ENCODE results near the gene NCKAP5. TPM values are rescaled to one million over a fixed set of nuclear protein-coding genes. Genes with fewer than 3 reads are reported as not detected.

The NCKAP5 gene
- total RNA-seq, 1 donor from 2014 or later, result 0.46 TPM

- no peak overlapping the region for H3K27ac Mint-ChIP-seq (ENCODE audit: unreplicated experiment)
- H3K9me3 Mint-ChIP-seq (ENCODE audit: unreplicated experiment), result no peaks in the 10 kb centered on the region
Measured at GRCh38 chr2:133484784-133485183, 83.5 kb downstream of the NCKAP5 start.

GRCh38 chr2:133484106-133484505, 84.2 kb downstream of the NCKAP5 start:
- Mint-ChIP-seq H3K27ac (ENCODE audit: unreplicated experiment) (no peak overlapping the region), H3K4me3 (ENCODE audit: unreplicated experiment) (no peak overlapping the region), H3K9me3 (ENCODE audit: unreplicated experiment) (no peaks in the 10 kb centered on the region), H3K36me3 (ENCODE audit: unreplicated experiment) (no peaks in the 10 kb centered on the region), H3K27me3 (ENCODE audit: unreplicated experiment) (peaks cover 1% of the 10 kb centered on the region), H3K4me1 (ENCODE audit: unreplicated experiment) (peaks cover 4% of the 10 kb centered on the region)
- DNase-seq (ENCODE audit: extremely low spot score, unreplicated experiment), result no peak
- no peak for TF ChIP-seq CTCF (IDR thresholded peaks at IDR 0.05)

More at GRCh38 chr2:133484784-133485183, 83.5 kb downstream of the NCKAP5 start:
- no peaks in the 10 kb centered on the region for H3K36me3 Mint-ChIP-seq (ENCODE audit: unreplicated experiment)
- peaks cover 4% of the 10 kb centered on the region for H3K27me3 Mint-ChIP-seq (ENCODE audit: unreplicated experiment)
- DNase-seq (ENCODE audit: extremely low spot score, unreplicated experiment), result no peak
- no peak for TF ChIP-seq CTCF (IDR thresholded peaks at IDR 0.05)
- H3K4me3 Mint-ChIP-seq (ENCODE audit: unreplicated experiment), result no peak overlapping the region
- peaks cover 4% of the 10 kb centered on the region for H3K4me1 Mint-ChIP-seq (ENCODE audit: unreplicated experiment)

- TF ChIP-seq CTCF (IDR thresholded peaks at IDR 0.05), result no peak
- no peak for DNase-seq (ENCODE audit: extremely low spot score, unreplicated experiment)
- Mint-ChIP-seq H3K27ac (ENCODE audit: unreplicated experiment) (no peak overlapping the region), H3K4me1 (ENCODE audit: unreplicated experiment) (peaks cover 4% of the 10 kb centered on the region), H3K9me3 (ENCODE audit: unreplicated experiment) (no peaks in the 10 kb centered on the region), H3K4me3 (ENCODE audit: unreplicated experiment) (no peak overlapping the region), H3K27me3 (ENCODE audit: unreplicated experiment) (peaks cover 2% of the 10 kb centered on the region), H3K36me3 (ENCODE audit: unreplicated experiment) (no peaks in the 10 kb centered on the region)
Measured at GRCh38 chr2:133483181-133483580, 85.1 kb downstream of the NCKAP5 start.

- Mint-ChIP-seq H3K4me1 (ENCODE audit: unreplicated experiment) (no peaks in the 10 kb centered on the region), H3K27me3 (ENCODE audit: unreplicated experiment) (peaks cover 4% of the 10 kb centered on the region), H3K36me3 (ENCODE audit: unreplicated experiment) (no peaks in the 10 kb centered on the region), H3K27ac (ENCODE audit: unreplicated experiment) (no peak overlapping the region), H3K9me3 (ENCODE audit: unreplicated experiment) (no peaks in the 10 kb centered on the region), H3K4me3 (ENCODE audit: unreplicated experiment) (no peak overlapping the region)
- no peak for DNase-seq (ENCODE audit: extremely low spot score, unreplicated experiment)
- TF ChIP-seq CTCF (IDR thresholded peaks at IDR 0.05), result no peak
Measured at GRCh38 chr2:133480707-133481429, 87.4 kb downstream of the NCKAP5 start.

- Mint-ChIP-seq H3K27me3 (ENCODE audit: unreplicated experiment) (peaks cover 4% of the 10 kb centered on the region), H3K9me3 (ENCODE audit: unreplicated experiment) (no peaks in the 10 kb centered on the region), H3K27ac (ENCODE audit: unreplicated experiment) (no peak overlapping the region), H3K4me3 (ENCODE audit: unreplicated experiment) (no peak overlapping the region), H3K4me1 (ENCODE audit: unreplicated experiment) (no peaks in the 10 kb centered on the region), H3K36me3 (ENCODE audit: unreplicated experiment) (no peaks in the 10 kb centered on the region)
- TF ChIP-seq CTCF (IDR thresholded peaks at IDR 0.05), result no peak
- DNase-seq (ENCODE audit: extremely low spot score, unreplicated experiment), result no peak
Measured at GRCh38 chr2:133477616-133477990, 90.7 kb downstream of the NCKAP5 start.

Measured in osteocyte (in vitro differentiated cells).